GM19193 (cell line): Measurements from ENCODE around the gene PSMB3.

ENCODE experiments used
- POLR2A ChIP-seq: IDR thresholded peaks from 4 replicates; pipeline ENCODE4 v1.6.1; 2011; ENCODE audit not compliant: insufficient read depth, insufficient read length; ENCODE audit errors: extremely low read depth

The PSMB3 gene

DNA sequence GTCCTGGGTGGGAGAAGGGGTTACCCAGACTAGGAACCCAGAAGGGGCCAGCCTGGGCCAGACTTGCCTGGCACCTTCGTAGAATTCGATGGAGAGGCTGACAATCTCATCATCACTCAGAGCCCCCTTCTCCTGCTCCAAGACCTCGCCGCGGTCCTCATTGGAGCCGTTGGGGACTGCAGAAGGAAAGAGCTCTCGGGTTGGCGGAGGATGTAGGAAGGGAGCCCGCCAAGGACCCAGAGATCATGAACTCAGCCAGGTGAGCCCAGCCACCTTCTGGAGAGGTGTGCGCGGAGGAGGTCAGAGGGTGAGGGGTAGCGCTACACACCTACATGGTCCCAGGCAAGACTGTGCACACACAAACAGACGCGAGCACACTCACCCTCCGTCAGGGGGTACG lies 13.9 kb upstream of the PSMB3 start:
- no peak for TF ChIP-seq POLR2A

DNA sequence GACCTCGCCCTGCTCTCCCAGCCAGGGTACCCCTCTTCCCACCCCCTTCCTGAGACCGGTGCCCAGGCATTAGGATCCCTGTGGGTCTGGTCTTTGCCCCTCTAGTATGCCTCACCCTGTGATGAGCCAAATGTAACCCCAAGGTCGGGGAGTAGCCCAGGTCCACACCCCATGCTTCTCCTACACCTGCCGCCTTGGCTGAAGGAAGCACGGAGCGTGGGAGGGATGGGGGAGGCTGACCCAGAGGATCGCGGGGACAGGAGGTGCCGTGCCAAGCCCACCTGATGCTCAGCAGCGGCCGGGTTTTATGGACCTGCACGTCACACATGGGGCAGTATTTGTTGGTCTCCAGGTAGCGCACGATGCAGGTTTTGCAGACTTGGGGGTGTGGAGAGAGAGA lies 13.2 kb upstream of the PSMB3 start:
- TF ChIP-seq POLR2A, result no peak

DNA sequence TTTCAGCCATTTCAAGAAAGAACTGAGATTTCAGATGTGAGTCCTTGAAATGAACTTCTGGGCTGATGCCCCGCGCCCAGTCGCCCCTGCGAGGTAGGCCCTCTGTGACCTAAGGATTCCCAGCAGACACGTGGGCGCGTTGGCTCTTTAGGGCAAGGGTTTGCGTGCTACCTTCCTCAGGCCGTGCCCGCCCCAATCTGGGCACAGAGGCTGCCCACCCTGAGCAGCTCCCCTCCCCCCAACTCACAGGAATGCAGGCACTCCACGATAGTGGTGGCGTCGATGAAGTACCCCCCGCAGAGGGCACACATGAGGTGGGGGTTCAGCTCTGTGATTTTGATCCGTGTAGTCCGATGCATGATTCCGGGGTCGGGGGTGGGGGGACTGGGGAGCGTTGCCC lies 12.5 kb upstream of the PSMB3 start:
- TF ChIP-seq POLR2A, result no peak

DNA sequence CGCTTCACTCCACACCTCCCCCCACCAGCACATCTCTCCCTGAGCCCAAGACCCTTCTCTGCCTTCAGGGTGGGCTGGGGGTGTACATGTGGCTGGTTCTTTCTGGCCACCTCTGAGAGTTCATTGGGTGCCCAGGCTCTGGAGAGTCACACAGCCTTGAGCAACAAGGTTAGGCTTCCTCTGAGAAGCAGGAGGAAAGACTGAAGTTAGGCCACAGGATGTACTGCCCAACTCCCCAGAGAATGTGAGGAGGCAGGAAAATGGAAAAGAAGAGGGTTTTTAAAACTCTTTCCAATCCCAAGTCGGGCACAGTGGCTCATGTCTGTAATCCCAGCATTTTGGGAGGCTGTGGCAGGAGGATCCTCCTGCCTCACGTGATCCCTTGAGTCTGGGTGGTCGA lies 11.7 kb upstream of the PSMB3 start:
- TF ChIP-seq POLR2A, result no peak

DNA sequence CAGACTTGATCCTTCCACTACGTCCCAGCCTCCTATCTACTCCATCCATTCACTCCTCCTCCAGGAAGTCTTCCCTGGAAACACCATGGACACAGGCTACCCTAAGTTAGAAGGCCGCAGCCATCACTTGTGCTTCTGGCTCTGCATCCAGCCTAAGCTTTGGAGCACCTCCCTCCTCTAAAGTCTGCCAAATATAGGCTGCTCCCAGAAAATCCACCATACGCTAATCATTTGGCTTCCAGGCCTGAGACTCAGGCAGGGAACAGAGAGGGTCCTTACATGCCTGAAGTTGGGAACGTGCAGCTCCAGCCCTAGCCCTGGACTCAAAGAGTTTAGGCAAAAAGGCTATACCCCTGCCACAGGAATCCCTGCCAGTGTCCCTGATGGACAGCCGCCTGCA lies 11.1 kb upstream of the PSMB3 start:
- no peak for TF ChIP-seq POLR2A

DNA sequence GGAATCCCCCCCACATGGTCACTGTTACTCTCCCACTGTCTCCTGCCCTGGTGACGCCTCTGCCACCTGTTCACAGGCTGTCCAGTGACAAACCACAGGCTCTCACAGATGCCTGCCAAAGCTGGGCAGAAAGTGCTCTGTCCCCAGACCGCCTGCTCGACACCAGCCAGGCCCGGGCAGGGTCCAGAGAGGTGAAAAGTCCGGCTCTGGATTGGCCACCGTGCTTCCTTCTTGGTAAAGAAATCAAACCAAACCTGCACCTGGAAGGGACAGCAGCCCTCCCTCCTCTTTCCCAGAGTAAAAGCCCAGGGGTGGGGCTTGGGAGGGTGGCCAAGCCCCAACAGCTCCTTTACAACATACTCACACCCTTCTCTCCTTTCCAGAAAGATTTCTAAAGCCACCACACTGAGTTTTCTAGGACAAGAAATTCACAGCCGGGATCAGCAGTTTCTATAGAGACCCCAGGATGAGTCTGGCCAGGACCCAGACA lies 10.6 kb upstream of the PSMB3 start:
- TF ChIP-seq POLR2A, result no peak

DNA sequence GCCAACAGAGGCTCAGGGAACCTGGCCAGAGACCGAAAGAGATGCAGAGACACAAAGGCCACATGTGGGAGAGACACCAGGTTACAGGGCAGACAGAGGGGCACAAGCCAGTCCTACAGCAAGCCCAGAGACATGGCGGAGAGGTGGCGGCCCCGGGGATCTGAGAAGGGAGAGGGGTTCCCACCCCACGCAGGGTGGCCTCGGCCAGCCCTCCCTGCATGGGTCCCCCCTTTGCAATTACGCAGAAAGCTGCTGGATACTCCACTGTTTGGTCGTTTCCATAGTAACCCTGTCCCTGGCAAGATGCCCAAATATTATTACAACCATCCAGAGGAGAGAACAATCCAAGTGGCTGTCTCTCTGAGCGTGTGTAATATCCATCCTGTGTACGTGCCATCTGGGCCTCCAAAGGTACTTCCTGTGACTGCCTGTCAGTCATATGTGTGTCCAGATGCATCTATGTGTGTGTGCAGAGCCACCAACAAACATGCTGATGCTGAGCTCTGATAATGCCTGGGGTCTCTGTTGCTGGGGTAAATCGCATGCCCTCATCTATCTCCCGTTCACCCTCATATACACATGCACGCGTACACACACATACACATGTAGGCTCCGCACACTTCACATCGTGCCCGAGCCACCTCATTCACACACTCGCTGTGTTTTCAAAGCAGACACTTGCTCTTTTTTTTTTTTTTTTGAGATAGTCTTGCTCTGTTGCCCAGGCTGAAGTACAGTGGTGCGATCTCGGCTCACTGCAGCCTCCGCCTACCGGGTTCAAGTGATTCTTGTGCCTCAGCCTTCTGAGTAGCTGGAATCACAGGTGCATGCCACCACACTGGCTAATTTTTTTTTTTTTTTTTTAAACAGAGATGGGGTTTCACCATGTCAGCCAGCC lies 9.9 kb upstream of the PSMB3 start:
- no peak for TF ChIP-seq POLR2A

DNA sequence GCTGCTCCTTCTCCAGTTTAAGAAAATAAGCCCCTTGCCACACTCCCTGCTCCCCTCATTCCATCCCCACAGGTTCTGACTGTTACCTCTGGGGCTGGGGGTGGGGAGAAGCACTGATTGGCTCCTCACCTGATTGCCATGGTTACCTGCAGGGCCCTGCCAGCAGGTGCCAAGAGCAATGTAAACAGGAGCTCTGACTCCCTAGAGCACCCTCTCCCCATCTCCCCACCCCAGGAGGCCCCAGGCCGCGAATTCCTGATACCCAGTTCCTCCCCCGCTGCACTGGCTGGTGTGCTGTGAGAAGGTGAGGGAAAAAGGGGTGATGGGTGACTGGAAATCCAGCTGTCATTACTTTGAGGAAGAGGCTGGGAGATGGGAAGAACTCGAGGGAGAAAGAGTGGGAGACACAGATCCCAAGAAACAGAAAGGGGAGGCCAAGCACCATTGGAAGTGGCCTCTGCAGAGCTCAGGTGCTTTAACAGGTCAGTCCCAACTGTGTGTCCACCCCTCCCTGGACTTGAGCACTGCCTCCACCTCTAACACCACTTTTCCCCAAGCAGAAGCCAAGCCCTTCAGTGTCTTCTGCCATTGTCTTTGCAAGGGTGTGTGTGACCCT lies 8.9 kb upstream of the PSMB3 start:
- TF ChIP-seq POLR2A, result no peak

DNA sequence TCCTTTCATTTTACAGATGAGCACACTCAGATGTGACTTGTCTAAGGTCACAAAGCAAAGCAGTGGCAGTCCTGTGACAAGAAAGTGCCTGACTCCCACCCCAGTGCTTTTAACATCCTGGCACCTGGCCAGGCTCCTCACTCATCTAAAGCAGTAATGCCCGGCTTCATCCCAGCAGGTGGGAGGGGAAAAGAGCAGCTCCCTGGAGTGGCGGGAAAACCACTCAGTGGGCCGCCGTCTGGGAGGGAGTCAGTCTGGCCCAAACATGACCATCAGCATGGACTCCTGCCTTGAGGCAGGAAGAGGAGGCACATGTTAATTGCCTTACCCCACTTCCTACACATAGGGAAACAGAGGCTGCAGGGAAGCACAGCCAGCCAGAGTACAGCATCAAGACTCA lies 7.0 kb upstream of the PSMB3 start:
- no peak for TF ChIP-seq POLR2A

DNA sequence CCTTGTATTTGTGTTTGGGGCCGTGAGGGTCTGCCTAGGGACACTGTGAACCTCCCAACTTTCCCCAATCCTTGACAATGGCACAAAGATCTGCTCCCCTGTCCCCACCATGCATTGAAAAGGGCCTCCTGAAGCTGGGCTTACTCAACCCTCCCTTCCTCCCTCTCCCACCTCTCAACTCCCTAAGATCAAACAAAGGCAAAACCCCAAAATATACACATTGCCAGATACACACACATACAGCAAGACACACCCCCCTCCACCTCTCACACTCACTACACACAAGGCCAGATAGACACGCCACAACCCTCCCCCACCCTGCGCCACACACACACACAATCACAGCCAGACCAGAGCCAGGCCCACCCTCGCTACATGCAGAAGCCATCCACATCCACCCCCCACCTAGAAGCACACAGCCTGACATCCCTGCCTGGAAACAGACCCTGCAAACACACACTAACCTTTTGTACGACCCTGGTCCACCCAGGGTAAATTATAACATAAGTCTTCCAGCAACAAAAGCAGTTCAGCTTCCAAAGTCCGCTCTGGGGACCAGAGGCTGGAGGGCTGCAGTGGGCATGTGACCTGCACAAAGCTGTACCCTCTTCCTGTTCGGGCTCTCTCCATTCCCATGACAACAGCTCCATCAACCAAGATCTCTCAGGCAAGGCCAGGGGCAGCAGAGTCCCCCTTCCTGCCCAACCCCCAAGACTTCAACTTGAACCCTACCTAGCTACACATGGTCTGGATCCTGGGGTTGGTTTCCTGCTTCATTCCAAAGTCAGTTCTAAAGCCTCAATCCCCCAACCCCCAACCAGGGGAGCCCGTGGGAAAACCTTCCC lies 6.3 kb upstream of the PSMB3 start:
- no peak for TF ChIP-seq POLR2A

DNA sequence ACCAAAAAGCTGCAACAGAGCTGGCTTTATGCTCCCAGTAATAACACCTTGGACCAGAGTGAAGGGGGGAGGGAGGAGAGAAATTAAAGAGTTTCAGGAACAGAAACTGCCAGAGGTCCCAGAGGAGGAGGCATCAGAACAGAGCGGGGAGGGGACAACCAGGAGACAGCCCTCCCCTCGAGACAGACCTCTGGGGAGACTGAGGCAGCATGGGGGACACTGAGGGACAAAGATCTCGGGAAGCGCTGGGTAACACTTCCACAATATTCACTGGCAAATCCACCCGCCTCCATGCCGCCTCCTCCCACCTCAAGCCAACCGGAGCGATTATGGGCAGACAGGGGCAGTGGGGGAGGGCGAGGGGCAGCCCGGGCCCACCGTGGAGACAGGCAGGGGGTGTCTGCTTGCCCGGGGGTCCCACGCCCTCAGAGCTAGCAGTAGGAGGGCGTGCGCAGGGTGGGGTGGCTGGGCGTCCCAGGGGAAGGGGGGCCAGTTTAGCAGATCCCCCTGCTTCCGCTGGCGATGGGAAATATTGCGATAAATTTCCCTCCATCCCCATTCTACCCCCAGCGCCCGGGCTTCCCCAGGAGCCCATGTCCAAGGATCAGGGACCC lies 5.6 kb upstream of the PSMB3 start:
- no peak for TF ChIP-seq POLR2A

DNA sequence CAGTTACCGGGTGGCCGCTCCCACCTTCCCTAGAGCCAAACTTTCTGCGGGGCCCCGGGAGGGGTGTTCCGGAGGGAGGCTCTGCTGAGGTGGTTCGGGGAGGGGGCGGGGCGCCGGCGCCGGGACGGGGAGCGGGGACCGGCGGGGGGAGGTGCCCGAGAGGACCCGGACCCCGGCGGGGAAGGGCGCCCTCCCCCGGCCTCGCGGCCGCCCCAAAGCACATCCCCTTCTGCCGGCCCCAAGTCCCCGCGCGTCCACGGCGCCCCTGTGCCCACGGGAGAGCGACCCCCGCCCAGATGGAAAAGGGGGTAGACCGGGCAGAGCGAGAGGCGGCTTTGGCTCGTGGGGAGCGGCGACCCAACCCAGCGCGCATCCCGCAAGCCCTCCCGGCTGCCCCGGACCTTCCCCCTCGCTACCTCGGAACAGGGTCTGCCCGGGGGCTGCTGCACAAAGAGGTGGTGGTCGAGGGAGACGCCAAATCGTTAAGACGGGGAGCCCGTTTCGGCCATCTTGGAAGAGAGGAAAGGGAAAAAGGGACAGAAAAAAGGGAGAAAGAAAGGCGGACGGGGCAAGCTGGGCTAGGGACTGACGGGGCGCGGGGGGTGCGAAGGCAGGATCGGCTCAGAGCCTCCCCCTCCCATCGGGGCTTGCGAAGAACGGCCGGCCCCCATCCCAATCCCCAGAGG lies 4.9 kb upstream of the PSMB3 start:
- TF ChIP-seq POLR2A, result no peak

DNA sequence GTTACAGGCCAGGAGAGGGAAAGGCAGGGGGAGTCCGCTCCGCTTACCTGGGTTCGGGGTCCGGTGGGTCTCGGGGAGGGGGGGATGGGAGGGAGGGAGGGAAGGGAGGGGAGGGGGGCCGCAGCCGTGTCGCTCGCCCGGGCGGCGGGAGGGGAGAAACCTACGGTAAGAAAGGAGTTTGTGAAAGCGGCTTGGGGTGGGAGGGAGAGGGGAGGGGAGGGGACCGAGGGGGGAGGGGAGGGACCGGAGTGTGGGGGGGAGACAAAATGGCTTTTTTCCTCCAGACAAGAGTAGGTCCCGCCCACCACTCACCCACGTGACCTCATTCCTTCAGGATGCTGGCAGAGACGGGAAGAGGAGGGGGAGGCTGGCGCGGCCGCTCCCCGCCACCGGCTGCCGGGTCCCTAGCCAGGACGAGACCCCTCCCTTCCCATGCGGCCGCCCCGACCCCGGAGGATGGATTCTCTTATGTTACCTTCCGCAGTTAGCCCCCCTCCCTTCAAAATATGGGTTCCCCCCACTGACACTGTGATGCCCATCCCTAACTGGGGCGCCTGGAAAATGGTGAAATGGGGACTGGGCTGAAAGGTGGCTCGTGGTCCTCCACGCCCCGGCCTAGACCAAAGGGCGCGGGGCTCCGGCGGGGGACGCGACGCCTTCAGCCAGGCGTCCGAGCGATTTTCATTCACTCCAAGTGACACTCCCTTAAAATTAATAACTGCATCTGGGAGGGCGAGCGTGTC lies 4.2 kb upstream of the PSMB3 start, which contains the start of gene PCGF2:
TSS of gene PCGF2 (minus strand) at position 188 of the 743 bp plus-strand sequence. CDS start 7,934 bp downstream, outside the sequence.
- no peak for TF ChIP-seq POLR2A

DNA sequence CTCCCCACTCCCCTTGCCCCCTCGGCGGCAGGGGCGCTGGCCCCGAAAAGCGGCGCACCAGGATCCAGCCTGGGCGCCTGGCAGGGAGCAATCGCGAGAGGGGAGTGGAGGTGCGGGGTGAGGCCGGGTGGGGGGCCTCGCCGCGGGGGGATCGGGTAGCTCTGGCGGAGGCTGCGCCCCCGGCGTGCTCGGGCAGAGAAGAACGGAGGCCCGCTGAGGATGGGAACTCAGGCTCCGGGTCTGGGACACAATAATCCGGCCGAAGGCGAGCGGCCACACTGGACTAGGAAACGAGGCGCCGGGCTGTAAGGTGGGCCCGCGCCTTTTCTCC lies 3.7 kb upstream of the PSMB3 start:
- TF ChIP-seq POLR2A, result no peak
